IMR-90 (cell line): ENCODE measurements around the gene GJA4. TPM values are rescaled to one million over a fixed set of nuclear protein-coding genes. Genes with fewer than 3 reads are reported as not detected.

Source experiments
- ATAC-seq: fragments of 200-7000 bp; cut with Tn5 transposase; 2 replicates; pipeline ENCODE4 v1.9.1; 2020; ENCODE audit warnings: low read depth, mild to moderate bottlenecking, moderate library complexity
- BruUV-seq: library from RNA; stranded (reverse); fragments of 400-500 nt; replicated peaks from 2 replicates; lab custom pipeline; 2021; lab: Mats Ljungman, UMichigan
- CTCF ChIA-PET: fragments of 300-600 bp; formaldehyde crosslinking; extraction: SDS; loops from one replicate; lab custom pipeline; 2021; ENCODE audit warnings: antibody characterized with exemption; lab: Yijun Ruan, JAX
- POLR2A ChIA-PET: fragments of 300-600 bp; sonication (Branson Sonifier 250); formaldehyde crosslinking; loops from one replicate; lab custom pipeline; 2022; ENCODE audit warnings: antibody characterized with exemption; ENCODE audit not compliant: unreplicated experiment; lab: Charles Lee
- DNase-seq: peaks from one replicate; pipeline ENCODE4 v3.0.0; 2013
- H2AFZ ChIP-seq: replicated peaks from 2 replicates; pipeline ENCODE3; 2013; ENCODE audit warnings: low read length, mild to moderate bottlenecking; ENCODE audit not compliant: poor library complexity
- H2AK5ac ChIP-seq: 2 replicates; pipeline ENCODE4 v1.6.1; 2013; ENCODE audit warnings: low read depth, low read length, inconsistent platforms
- H2AK9ac ChIP-seq: replicated peaks from 2 replicates; pipeline ENCODE3; 2013; ENCODE audit warnings: mild to moderate bottlenecking, low read depth, low read length, moderate library complexity; ENCODE audit not compliant: poor library complexity
- H2BK120ac ChIP-seq: 2 replicates; pipeline ENCODE4 v1.6.1; 2013; ENCODE audit warnings: low read depth, low read length, inconsistent platforms
- H2BK15ac ChIP-seq: 3 replicates; pipeline ENCODE4 v1.6.1; 2013; ENCODE audit warnings: low read depth, low read length, inconsistent platforms
- H2BK20ac ChIP-seq: 2 replicates; pipeline ENCODE4 v1.6.1; 2013; ENCODE audit warnings: low read depth, mild to moderate bottlenecking, inconsistent platforms, low read length, moderate library complexity
- H2BK5ac ChIP-seq: 2 replicates; pipeline ENCODE4 v1.6.1; 2013; ENCODE audit warnings: mild to moderate bottlenecking, low read depth, low read length, inconsistent platforms; ENCODE audit not compliant: poor library complexity, severe bottlenecking
- H3K14ac ChIP-seq: replicated peaks from 2 replicates; pipeline ENCODE4 v1.6.1; 2013; ENCODE audit warnings: low read depth, low read length, inconsistent platforms
- H3K18ac ChIP-seq: 2 replicates; pipeline ENCODE4 v1.6.1; 2013; ENCODE audit warnings: low read depth, low read length, control low read depth
- H3K23ac ChIP-seq: 2 replicates; pipeline ENCODE4 v1.6.1; 2013; ENCODE audit warnings: low read depth, low read length, inconsistent platforms
- H3K27ac ChIP-seq: 2 replicates; pipeline ENCODE4 v1.5.1; 2013; ENCODE audit warnings: mild to moderate bottlenecking, control low read depth, low read length; ENCODE audit not compliant: insufficient read depth
- H3K27me3 ChIP-seq: 2 replicates; pipeline ENCODE4 v1.6.1; 2013; ENCODE audit warnings: low read length; ENCODE audit not compliant: control insufficient read depth, insufficient read depth
- H3K36me3 ChIP-seq: 2 replicates; pipeline ENCODE4 v1.6.1; 2013; ENCODE audit warnings: low read length, mixed read lengths; ENCODE audit not compliant: control insufficient read depth, insufficient read depth
- H3K4ac ChIP-seq: 2 replicates; pipeline ENCODE4 v1.6.1; 2013; ENCODE audit warnings: low read depth, low read length, inconsistent platforms
- H3K4me1 ChIP-seq: 2 replicates; pipeline ENCODE4 v1.6.1; 2013; ENCODE audit warnings: low read length, mixed read lengths; ENCODE audit not compliant: control insufficient read depth, insufficient read depth
- H3K4me2 ChIP-seq: 2 replicates; pipeline ENCODE4 v1.6.1; 2013; ENCODE audit warnings: low read depth, mild to moderate bottlenecking, control low read depth, low read length, moderate library complexity
- H3K4me3 ChIP-seq: 2 replicates; pipeline ENCODE4 v1.5.1; 2013; ENCODE audit warnings: low read depth, mild to moderate bottlenecking, control low read depth, low read length, moderate library complexity; ENCODE audit not compliant: insufficient read depth
- H3K56ac ChIP-seq: 2 replicates; pipeline ENCODE4 v1.6.1; 2013; ENCODE audit warnings: low read length, inconsistent platforms; ENCODE audit not compliant: insufficient read depth; ENCODE audit errors: extremely low read depth
- H3K79me1 ChIP-seq, 2 experiments: 2 replicates each; pipeline ENCODE4 v1.6.1; 2013; ENCODE audit warnings: low read length in 2 of 2, inconsistent platforms in 1 of 2, low read depth in 1 of 2
- H3K9ac ChIP-seq: 2 replicates; pipeline ENCODE4 v1.6.1; 2013; ENCODE audit warnings: low read depth, low read length, control low read depth
- H3K9me1 ChIP-seq: 2 replicates; pipeline ENCODE4 v1.6.1; 2013; ENCODE audit warnings: low read length, inconsistent platforms; ENCODE audit not compliant: insufficient read depth
- H3K9me3 ChIP-seq: 2 replicates; pipeline ENCODE4 v1.6.1; 2013; ENCODE audit warnings: low read length; ENCODE audit not compliant: control insufficient read depth, insufficient read depth
- H4K20me1 ChIP-seq: 2 replicates; pipeline ENCODE4 v1.6.1; 2013; ENCODE audit warnings: low read length, inconsistent platforms; ENCODE audit not compliant: insufficient read depth
- H4K5ac ChIP-seq: 2 replicates; pipeline ENCODE4 v1.6.1; 2013; ENCODE audit warnings: mild to moderate bottlenecking, low read depth, low read length, control low read depth
- H4K8ac ChIP-seq, 2 experiments: 2 replicates each; pipeline ENCODE4 v1.6.1; 2013; ENCODE audit warnings: low read depth in 2 of 2, low read length in 2 of 2, control low read depth in 1 of 2, inconsistent platforms in 1 of 2
- H4K91ac ChIP-seq: 2 replicates; pipeline ENCODE4 v1.6.1; 2013; ENCODE audit warnings: low read depth, low read length, inconsistent platforms; ENCODE audit not compliant: insufficient read depth
- MAFK ChIP-seq: IDR thresholded peaks from 2 replicates; pipeline ENCODE4 v1.6.1; 2012; ENCODE audit warnings: low read depth, low read length, improper control_type of control experiment
- RCOR1 ChIP-seq: IDR thresholded peaks from 2 replicates; pipeline ENCODE4 v1.6.1; 2012; ENCODE audit warnings: mild to moderate bottlenecking, low read length, improper control_type of control experiment; ENCODE audit not compliant: insufficient replicate concordance
- WGBS, 2 experiments: methylation state at CpG; one replicate each; pipeline versions ENCODE4 v1.1.5 to v1.1.7; 2013; ENCODE audit warnings: missing lambda C conversion rate in 2 of 2; ENCODE audit not compliant: insufficient read length in 1 of 2; ENCODE audit errors: extremely low coverage in 2 of 2; 5-methylcytosine and 5-hydroxymethylcytosine counted together
- dilution Hi-C: fragments of 300-500 bp; cut with HindIII; formaldehyde crosslinking; loops from one replicate; pipeline ENCODE4 v1.14.3; 2018; ENCODE audit warnings: low sequenced_read_pairs; ENCODE audit not compliant: unreplicated experiment
- in situ Hi-C: fragments of 300-500 bp; cut with MboI; formaldehyde crosslinking; loops from 3 replicates; pipeline ENCODE4 v1.14.3; 2019; ENCODE audit warnings: low sequenced_read_pairs, inconsistent platforms, mixed read lengths
- intact Hi-C: fragments of 100-400 bp; cut with micrococcal nuclease; formaldehyde crosslinking; loops from 2 replicates; pipeline ENCODE4 v1.10.0; 2022
- polyA plus RNA-seq, 3 experiments: library from polyadenylated mRNA; depleted of rRNA; stranded (reverse); fragments of >200 nt; gene quantifications; 2 replicates each; pipeline ENCODE4 v1.2.3, GENCODE V29; 2012; ENCODE audit warnings: low replicate concordance in 1 of 3
- total RNA-seq: library from RNA; depleted of rRNA; stranded (reverse); fragments of >200 nt; gene quantifications from 2 replicates; pipeline ENCODE4 v1.2.3, GENCODE V29; 2012

Gene GJA4
- total and polyA plus RNA-seq, 2 of the 4 experiments (the other 2 are of a cell fraction): not detected

DNA sequence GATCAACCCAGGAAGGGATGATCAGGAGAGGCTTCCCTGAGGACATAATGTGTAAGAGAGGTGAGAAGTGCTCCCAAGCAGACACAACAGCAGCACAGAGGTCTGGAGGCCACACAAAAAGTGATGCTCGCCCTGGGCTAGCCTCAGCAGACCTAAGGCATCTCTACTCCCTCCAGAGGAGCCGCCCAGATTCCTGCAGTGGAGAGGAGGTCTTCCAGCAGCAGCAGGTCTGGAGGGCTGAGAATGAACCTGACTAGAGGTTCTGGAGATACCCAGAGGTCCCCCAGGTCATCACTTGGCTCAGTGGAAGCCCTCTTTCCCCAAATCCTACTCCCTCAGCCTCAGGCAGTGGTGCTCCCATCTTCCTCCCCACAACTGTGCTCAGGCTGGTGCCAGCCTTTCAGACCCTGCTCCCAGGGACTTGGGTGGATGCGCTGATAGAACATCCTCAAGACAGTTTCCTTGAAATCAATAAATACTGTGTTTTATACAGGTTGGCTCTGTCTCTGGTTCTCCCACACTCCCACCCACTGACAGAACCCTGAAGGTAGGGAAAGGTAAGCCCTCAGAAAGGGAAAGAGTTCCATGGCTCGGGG is 6.8 kb upstream of the GJA4 start:
- Histone ChIP-seq H3K36me3 (no peaks in the 10 kb centered on the region), H3K27me3 (peaks cover 18% of the 10 kb centered on the region), H2BK5ac (no peak overlapping the region), H2AK9ac (peak overlapping the region; percentile 93), H3K14ac (no peak overlapping the region), H3K27ac (no peak overlapping the region), H3K4me1 (peaks cover 7% of the 10 kb centered on the region; the same call in 1 of the 2 replicates), H2AFZ (peak overlapping the region; percentile 87), H3K9ac (no peak overlapping the region), H3K4ac (no peak overlapping the region), H2AK5ac (no peak overlapping the region), H3K4me2 (no peak overlapping the region), H3K9me3 (peaks cover 6% of the 10 kb centered on the region), H3K4me3 (no peak overlapping the region), H2BK15ac (no peak overlapping the region), H3K23ac (no peak overlapping the region), H3K56ac (no peak overlapping the region), H3K9me1 (peaks cover 4% of the 10 kb centered on the region; the same call in 1 of the 2 replicates), H4K20me1 (no peaks in the 10 kb centered on the region; the same call in 1 of the 2 replicates), H3K18ac (no peak overlapping the region), H4K8ac (no peak overlapping the region), H4K91ac (no peak overlapping the region), H4K5ac (no peak overlapping the region), H2BK120ac (no peak overlapping the region), H3K79me1 (no peaks in the 10 kb centered on the region), H2BK20ac (no peak overlapping the region)
- BruUV-seq: no TSS peak
- POLR2A ChIA-PET: no interaction called here
- dilution Hi-C loops: no loop called here
- CTCF ChIA-PET: interaction anchor here (0.5 to 1.1 kb wide), 7 partner anchors 13 to 430 kb away, joined by 3 to 6 read pairs (median 3); partner anchors contain the start of gene SMIM12
- no peak for ATAC-seq
- WGBS, 2 experiments: no CpG with 5 or more reads among the region's 4 CpGs
- no peak for DNase-seq
- intact Hi-C loops: loop anchor here (1.0 to 5.0 kb wide), 4 partner anchors 66 to 391 kb away; no protein-coding TSS in a partner anchor
- in situ Hi-C loops: no loop called here
- TF ChIP-seq MAFK: no peak
- TF ChIP-seq RCOR1: no peak
